HepG2 (cell line): ENCODE data around the gene DRD5. TPM values are rescaled to one million over a fixed set of nuclear protein-coding genes. Genes with fewer than 3 reads are reported as not detected.

Experiments
- ATAC-seq: fragments of 200-7000 bp; cut with Tn5 transposase; 3 replicates; pipeline ENCODE4 v1.9.1; 2020; ENCODE audit warnings: mild to moderate bottlenecking, moderate library complexity
- BruUV-seq: library from RNA; stranded (reverse); fragments of 400-500 nt; replicated peaks from 2 replicates; lab custom pipeline; 2021; lab: Mats Ljungman, UMichigan
- CTCF ChIA-PET: fragments of 300-600 bp; formaldehyde crosslinking; extraction: SDS; loops from one replicate; lab custom pipeline; 2021; ENCODE audit warnings: low total read pairs, inconsistent platforms, low intra/inter-chr PET ratio; lab: Yijun Ruan, JAX
- POLR2A ChIA-PET: fragments of 350-600 bp; sonication (Branson Sonifier 250); formaldehyde crosslinking; loops from one replicate; lab custom pipeline; 2020; ENCODE audit warnings: antibody characterized with exemption, inconsistent platforms; lab: Yijun Ruan, JAX
- DNase-seq: peaks from one replicate; pipeline ENCODE4 v3.0.0-alpha.2; 2015; ENCODE audit warnings: low spot score
- FAIRE-seq: peaks from 3 replicates; lab custom pipeline; 2011; peaks lifted over from hg19 to GRCh38; lab: Jason Lieb, UNC
- H2AFZ ChIP-seq: one replicate; pipeline ENCODE4 v1.6.1; 2011; ENCODE audit warnings: low read length, inconsistent platforms
- H3K27ac ChIP-seq: fragments of 300-600 bp; 3 replicates; pipeline ENCODE4 v1.8.0; 2011; ENCODE audit warnings: mixed run types, mild to moderate bottlenecking, mixed read lengths, low read length, inconsistent platforms; ENCODE audit not compliant: insufficient read depth; ENCODE audit errors: extremely low read length
- H3K27me3 ChIP-seq, 2 experiments: fragments of 200-600 bp in 1 of 2; 2 replicates in 1 of 2; 3 replicates in 1 of 2; pipeline versions ENCODE4 v1.6.0 to v1.8.0; 2011; ENCODE audit warnings: low read length in 2 of 2, mild to moderate bottlenecking in 2 of 2, moderate library complexity in 2 of 2, inconsistent platforms in 1 of 2; ENCODE audit not compliant: insufficient read depth in 2 of 2, control insufficient read depth in 1 of 2
- H3K36me3 ChIP-seq, 2 experiments: fragments of 200-600 bp in 1 of 2; replicated peaks in 1 of 2; 2 replicates in 1 of 2; 3 replicates in 1 of 2; pipeline versions ENCODE4 v1.5.1 to v1.8.0; 2011; ENCODE audit warnings: low read length in 2 of 2, inconsistent platforms in 1 of 2; ENCODE audit not compliant: insufficient read depth in 2 of 2, control insufficient read depth in 1 of 2
- H3K4me1 ChIP-seq: 2 replicates; pipeline ENCODE4 v1.5.1; 2012; ENCODE audit warnings: low read length, inconsistent platforms; ENCODE audit not compliant: insufficient read depth
- H3K4me2 ChIP-seq: 2 replicates; pipeline ENCODE4 v1.6.0; 2011; ENCODE audit warnings: low read depth, low read length, inconsistent platforms
- H3K4me3 ChIP-seq, 3 experiments: fragments of 200-600 bp in 1 of 3; sonication (generic), shearing (Covaris generic) in 1 of 3; replicated peaks in 1 of 3; 2 replicates each; pipeline ENCODE4 v1.5.1; 2011 to 2016; ENCODE audit warnings: low read length in 3 of 3, inconsistent platforms in 2 of 3, low read depth in 2 of 3, mild to moderate bottlenecking in 2 of 3, control low read depth in 1 of 3, mixed read lengths in 1 of 3; ENCODE audit not compliant: insufficient read depth in 1 of 3
- H3K79me2 ChIP-seq: one replicate; pipeline ENCODE4 v1.6.1; 2011; ENCODE audit warnings: low read length, inconsistent platforms; ENCODE audit not compliant: insufficient read depth
- H3K9ac ChIP-seq: 2 replicates; pipeline ENCODE4 v1.6.0; 2011; ENCODE audit warnings: mild to moderate bottlenecking, low read depth, low read length, inconsistent platforms; ENCODE audit not compliant: insufficient read depth
- H3K9me3 ChIP-seq: 2 replicates; pipeline ENCODE4 v1.5.1; 2012; ENCODE audit warnings: mild to moderate bottlenecking, low read length
- H4K20me1 ChIP-seq: 2 replicates; pipeline ENCODE4 v1.6.0; 2011; ENCODE audit warnings: inconsistent platforms, mild to moderate bottlenecking, low read length, moderate library complexity; ENCODE audit not compliant: insufficient read depth
- CBX5 ChIP-seq: sonication (generic); formaldehyde crosslinking; IDR thresholded peaks from 2 replicates; pipeline ENCODE4 v1.4.0; 2020; ENCODE audit warnings: missing genetic modification reagents, borderline replicate concordance
- CREM ChIP-seq, 2 experiments: sonication (generic) in 1 of 2; formaldehyde crosslinking in 1 of 2; IDR thresholded peaks; 2 replicates each; pipeline versions ENCODE4 v1.4.0 to v1.6.1; 2016 to 2020; ENCODE audit warnings: antibody characterized with exemption in 1 of 2, mild to moderate bottlenecking in 1 of 2, missing genetic modification reagents in 1 of 2
- DZIP1 ChIP-seq: sonication (generic); formaldehyde crosslinking; IDR thresholded peaks from 2 replicates; pipeline ENCODE4 v1.5.0; 2020; ENCODE audit warnings: mild to moderate bottlenecking, missing genetic modification reagents
- GMEB1 ChIP-seq: sonication (generic); formaldehyde crosslinking; IDR thresholded peaks from 2 replicates; pipeline ENCODE4 v1.5.1; 2020; ENCODE audit warnings: missing genetic modification reagents, mild to moderate bottlenecking, borderline replicate concordance
- PAXIP1 ChIP-seq: sonication (generic); formaldehyde crosslinking; conservative IDR thresholded peaks from 2 replicates; pipeline ENCODE4 v1.4.0; 2020; ENCODE audit warnings: mild to moderate bottlenecking, missing genetic modification reagents, moderate library complexity
- ZNF235 ChIP-seq: sonication (generic); formaldehyde crosslinking; IDR thresholded peaks from 2 replicates; pipeline ENCODE4 v1.8.1; 2023; ENCODE audit warnings: mild to moderate bottlenecking, missing genetic modification reagents, borderline replicate concordance
- ZNF558 ChIP-seq: sonication (generic); formaldehyde crosslinking; IDR thresholded peaks from 2 replicates; pipeline ENCODE4 v1.9.0; 2022; ENCODE audit warnings: mild to moderate bottlenecking, missing genetic modification reagents, borderline replicate concordance
- WGBS: methylation state at CpG from one replicate; pipeline ENCODE4 v1.1.6; 2017; ENCODE audit warnings: low lambda C conversion rate; 5-methylcytosine and 5-hydroxymethylcytosine counted together
- in situ Hi-C: cut with HindIII; loops from 2 replicates; pipeline ENCODE4 v1.10.0; 2017; ENCODE audit warnings: low pct_unique_long_range_greater_than_20kb; ENCODE audit not compliant: extremely low pct_ligation_motif_present
- intact Hi-C: fragments of 100-400 bp; cut with micrococcal nuclease; formaldehyde crosslinking; loops from one replicate; pipeline ENCODE4 v1.10.0; 2022; ENCODE audit not compliant: unreplicated experiment
- polyA plus RNA-seq, 8 experiments: library from polyadenylated mRNA; depleted of rRNA in 3 of 8; stranded (reverse) in 7 of 8; unstranded in 1 of 8; fragments of >200 nt; fragmentation: Illumina TruSeq in 4 of 8; extraction: Trizol in 4 of 8; gene quantifications; 2 replicates each; pipeline versions ENCODE4 v1.2.1 to v1.2.3, GENCODE V29; 2011 to 2016; ENCODE audit warnings: low read depth in 4 of 8, missing spikeins in 1 of 8, mixed read lengths in 1 of 8; ENCODE audit not compliant: insufficient read depth in 1 of 8
- total RNA-seq, 5 experiments: library from RNA; depleted of rRNA; stranded (reverse); fragments of >200 nt; fragmentation: Illumina TruSeq; extraction: Trizol; gene quantifications; 2 replicates each; pipeline ENCODE4 v1.2.3, GENCODE V29; 2016; ENCODE audit warnings: low read depth in 1 of 5

DRD5 gene
- total and polyA plus RNA-seq, 2 of the 13 experiments (the other 11 are each of a cell fraction or from before 2014, with no cell fraction given): not detected

- no TSS peak for BruUV-seq
- intact Hi-C loops: no loop called here
- H4K20me1 ChIP-seq: no peaks in the 10 kb centered on the region
- DNase-seq (no peak), ATAC-seq (no peak), FAIRE-seq (no peak)
- H2AFZ ChIP-seq: no peak overlapping the region
- H3K4me2 ChIP-seq: no peak overlapping the region
- no peak overlapping the region for H3K4me3 ChIP-seq
- H3K9ac ChIP-seq: no peak overlapping the region
- 99% methylated on average over 5 of the region's 5 CpGs for WGBS
- no peaks in the 10 kb centered on the region for H3K79me2 ChIP-seq
- in situ Hi-C loops: no loop called here
- no peak overlapping the region for H3K27ac ChIP-seq
- ChIA-PET CTCF (no interaction called here), POLR2A (no interaction called here)
- no peaks in the 10 kb centered on the region for H3K9me3 ChIP-seq
- peaks cover 4 to 26% of the 10 kb centered on the region in 2 experiments for H3K36me3 ChIP-seq
- TF ChIP-seq GMEB1 (CRISPR knock-in tag) (no peak), ZNF235 (CRISPR knock-in tag) (no peak)
- no peaks in the 10 kb centered on the region for H3K4me1 ChIP-seq
- H3K27me3 ChIP-seq: no peaks in the 10 kb centered on the region
These were observed 26.6 kb downstream of the DRD5 start for GRCh38 chr4:9808077-9808476.

- in situ Hi-C loops: no loop called here
- Histone ChIP-seq H4K20me1 (no peaks in the 10 kb centered on the region), H3K9ac (no peak overlapping the region), H3K27me3 (no peaks in the 10 kb centered on the region), H2AFZ (no peak overlapping the region), H3K4me3 (no peak overlapping the region), H3K9me3 (no peaks in the 10 kb centered on the region), H3K4me1 (no peaks in the 10 kb centered on the region), H3K27ac (no peak overlapping the region), H3K79me2 (no peaks in the 10 kb centered on the region), H3K36me3 (peaks cover 1 to 31% of the 10 kb centered on the region in 2 experiments; a peak in 4 of 5 replicates), H3K4me2 (no peak overlapping the region)
- 97% methylated on average over 3 of the region's 3 CpGs for WGBS
- DNase-seq (no peak), FAIRE-seq (no peak), ATAC-seq (no peak)
- CTCF ChIA-PET: no interaction called here
- BruUV-seq: no TSS peak
- POLR2A ChIA-PET: no interaction called here
- intact Hi-C loops: no loop called here
- TF ChIP-seq CREM (IDR thresholded peaks at IDR 0.05) (no peak), CREM (CRISPR knock-in tag; IDR thresholded peaks at IDR 0.05) (no peak), ZNF558 (CRISPR knock-in tag) (no peak), CBX5 (CRISPR knock-in tag) (no peak), DZIP1 (CRISPR knock-in tag) (no peak), PAXIP1 (no peak)
These were observed 30.4 kb downstream of the DRD5 start for GRCh38 chr4:9811806-9812205.
